T follicular helper cell (primary cell): ENCODE data around the gene GAS2L2.
"Not testable (repeated sequence)": the region's sequence is repeated elsewhere in the genome, so short reads cannot be mapped to it uniquely, and the experiment has no call there.

Source experiments
- DNase-seq: peaks from one replicate; pipeline ENCODE4 v3.0.0-alpha.2; 2020; ENCODE audit warnings: low read depth

The GAS2L2 gene

DNA sequence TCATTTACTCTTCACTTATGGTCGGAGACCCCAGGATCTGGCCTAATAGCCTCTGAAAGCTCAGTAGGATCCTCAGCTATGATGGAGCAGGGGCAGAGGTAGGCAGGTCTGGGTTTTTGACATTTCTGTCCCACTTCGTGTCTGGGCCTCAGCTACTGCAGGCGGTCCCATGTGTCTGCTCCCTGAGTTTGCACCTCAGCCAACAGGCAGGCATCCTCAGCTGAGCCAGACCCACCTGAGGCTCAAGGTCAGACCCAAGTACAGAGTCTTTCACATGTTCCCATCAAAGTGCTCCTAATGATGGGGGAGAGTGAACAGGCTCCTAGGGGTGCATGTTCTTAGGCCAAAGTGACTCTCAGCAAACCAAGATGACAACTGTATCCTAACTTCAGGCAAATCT, 24.5 kb downstream of the GAS2L2 start:
- DNase-seq: no peak

DNA sequence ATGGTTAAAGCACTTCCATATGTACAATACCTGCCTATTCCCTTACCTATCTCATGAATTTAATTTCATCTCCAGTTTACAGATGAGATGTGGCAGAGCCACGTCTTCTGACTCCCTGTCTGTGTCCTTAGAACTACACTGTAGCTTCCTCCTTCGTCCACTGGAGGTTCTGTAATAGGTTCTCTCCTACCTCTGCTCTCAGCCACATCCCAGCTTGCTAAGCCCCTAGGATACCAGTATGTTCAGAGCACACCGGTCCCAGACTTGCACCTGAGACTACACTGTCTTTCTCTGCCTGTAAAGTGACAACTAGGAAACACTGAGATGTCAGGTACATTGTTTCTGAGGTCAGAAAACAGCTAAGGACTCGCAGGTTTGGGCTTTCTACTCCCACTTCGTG, 25.4 kb downstream of the GAS2L2 start:
- no peak for DNase-seq

DNA sequence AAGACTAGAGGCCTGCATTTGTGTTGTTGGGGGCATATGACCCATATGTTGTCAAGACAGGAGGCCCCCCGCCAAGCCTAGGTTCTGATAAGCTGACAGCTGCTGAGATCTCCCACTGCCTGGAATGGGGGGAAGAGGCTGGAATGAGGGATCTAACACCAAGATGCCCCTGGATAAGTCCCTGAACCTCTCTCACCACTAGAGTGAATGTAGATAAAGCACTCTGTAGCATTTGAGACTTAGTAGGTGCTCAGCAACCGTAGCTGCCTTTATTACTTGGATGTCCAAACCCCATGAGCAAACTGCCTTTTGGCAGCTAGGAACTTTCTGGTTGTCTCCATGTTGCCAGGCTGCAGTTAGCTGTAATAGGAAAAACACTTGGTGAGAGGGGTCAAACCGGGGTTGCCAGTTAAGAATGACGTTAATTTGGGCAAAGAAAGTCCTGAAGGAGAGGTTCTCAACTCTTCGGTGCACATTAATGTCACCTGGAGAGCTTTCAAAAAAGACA, 26.0 kb downstream of the GAS2L2 start:
- DNase-seq: no peak

DNA sequence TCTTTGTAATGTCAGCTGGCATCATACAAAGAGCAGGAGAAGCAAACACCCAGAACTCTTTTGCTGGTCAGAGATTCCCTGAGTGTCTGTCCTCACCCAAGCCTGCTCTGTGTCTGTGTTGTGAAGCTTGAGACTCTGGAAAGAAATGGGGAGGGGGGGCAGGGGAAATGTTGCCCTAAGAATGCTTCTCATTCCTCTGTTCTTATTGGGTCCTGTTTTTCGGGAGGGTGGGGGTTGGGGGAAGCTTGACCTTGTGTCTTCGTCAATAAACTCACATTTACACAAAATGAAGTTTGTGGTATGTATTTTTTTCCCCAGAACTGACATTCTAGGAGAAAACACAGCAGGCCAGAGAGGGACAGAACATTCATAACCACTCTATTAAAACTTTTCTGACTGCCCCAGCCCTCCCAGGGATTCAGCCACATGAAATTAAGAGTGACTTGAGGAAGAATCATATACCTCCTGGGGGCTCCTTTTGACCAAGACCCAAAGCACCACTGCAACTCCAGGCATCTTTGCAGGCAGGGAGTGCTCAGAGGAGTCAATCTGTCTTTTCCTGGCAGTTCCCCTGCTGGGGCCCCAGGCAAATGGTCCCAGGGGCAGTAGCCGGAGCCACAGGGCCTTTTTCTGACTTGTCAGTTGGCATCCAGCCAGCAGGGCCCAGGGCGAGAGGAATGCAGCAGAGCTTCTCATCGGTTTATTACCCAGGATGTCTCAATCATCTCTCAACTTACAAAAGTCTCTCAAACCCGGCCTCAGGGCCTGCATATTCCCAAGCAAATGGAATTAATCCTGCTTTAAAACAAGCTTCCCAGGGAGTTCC, 26.7 kb downstream of the GAS2L2 start:
- no peak for DNase-seq

DNA sequence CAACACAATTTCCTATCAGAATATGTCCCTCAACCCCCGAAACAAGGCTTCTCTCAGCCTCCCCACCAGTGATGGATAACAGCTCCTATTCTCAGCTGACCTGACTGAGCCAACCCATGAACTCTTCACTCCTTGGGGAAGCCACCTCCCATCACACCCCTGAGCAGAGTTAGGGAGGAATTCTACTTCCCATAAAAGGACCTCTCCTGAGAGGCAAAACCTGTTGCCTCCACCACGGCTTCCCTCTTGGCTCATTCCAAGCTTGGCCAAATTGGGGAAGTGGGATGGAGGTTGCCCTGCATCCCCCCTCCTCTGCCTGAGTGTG, 27.3 kb downstream of the GAS2L2 start:
- DNase-seq: no peak

DNA sequence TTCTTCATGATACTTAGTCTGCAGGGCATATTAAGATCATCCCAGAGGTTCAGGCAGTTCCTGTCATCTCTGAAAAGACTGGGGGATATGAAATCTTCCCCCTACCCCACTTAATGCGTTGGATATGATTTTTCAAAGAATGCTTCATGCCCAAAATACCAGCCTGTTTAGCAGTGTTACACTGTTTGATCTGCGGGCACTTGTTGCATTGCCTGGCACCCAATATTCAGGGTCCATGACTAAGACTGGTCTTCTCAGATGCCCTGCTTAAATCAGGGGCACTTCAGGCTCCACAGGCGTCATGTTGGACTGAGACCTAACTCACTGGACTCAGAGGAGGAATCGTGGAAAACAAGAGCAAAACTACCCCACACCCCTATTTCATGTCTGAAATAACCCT, 28.0 kb downstream of the GAS2L2 start:
- no peak for DNase-seq

DNA sequence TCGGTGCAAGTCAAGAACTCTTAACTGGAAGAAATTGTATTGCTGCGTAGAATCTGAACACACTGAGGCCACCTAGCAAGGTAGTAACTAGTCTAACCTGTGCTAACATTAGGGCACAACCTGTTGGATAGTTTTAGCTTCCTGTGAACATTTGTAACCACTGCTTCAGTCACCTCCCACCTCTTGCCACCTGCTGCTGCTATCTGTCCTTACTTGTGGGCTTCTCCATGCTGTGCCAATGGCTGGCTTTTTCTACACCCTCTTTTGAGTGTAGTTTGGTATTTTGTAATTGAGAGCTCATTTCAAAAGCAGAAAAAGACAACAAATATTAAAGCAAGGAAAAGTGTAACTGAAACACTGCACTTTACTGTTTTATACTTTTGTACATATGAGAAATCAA, 29.3 kb downstream of the GAS2L2 start:
- DNase-seq: no peak

DNA sequence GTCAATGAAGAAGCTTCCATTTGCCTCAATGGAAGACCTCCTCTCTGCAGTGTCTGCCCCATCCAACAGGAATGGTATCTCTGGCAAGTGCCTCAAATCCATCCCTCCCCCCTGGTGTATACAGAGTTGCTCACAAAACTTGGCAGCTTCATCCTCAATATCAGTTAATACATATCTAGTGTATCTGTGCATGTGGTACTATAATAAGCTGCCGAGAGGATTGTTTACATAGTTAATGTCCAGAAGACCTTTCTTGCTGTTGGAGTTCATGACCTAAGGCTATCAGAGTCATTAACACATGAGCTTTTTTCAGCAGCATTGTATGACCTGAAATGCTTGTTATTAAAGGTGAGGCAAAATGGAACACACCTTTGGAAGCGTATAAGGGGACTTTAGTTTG, 35.6 kb downstream of the GAS2L2 start:
- DNase-seq: no peak

DNA sequence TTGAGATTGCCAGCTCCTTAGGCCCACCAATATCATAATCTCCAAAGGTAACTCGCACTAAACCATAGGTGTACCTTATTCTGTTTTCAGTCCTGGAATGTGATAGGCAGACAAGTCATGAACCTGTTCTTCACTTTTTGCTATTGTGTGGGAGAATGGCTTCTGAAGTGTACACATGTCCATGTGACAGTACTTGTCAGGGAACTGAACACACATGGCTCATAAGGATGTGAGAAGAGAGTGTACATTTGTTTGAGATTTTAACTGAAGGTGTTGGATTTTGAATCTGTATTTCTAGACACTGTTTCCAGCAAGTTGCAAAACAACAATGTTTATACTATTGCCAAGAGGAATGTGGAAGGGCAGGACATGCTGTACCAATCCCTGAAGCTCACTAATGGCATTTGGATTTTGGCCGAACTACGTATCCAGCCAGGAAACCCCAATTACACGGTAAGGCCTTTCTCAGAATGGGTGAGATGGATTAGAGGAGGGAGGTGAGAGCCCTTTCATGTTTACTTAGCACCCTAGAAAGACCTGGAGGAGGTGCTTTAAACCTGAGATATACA, 36.1 kb downstream of the GAS2L2 start:
- no peak for DNase-seq

DNA sequence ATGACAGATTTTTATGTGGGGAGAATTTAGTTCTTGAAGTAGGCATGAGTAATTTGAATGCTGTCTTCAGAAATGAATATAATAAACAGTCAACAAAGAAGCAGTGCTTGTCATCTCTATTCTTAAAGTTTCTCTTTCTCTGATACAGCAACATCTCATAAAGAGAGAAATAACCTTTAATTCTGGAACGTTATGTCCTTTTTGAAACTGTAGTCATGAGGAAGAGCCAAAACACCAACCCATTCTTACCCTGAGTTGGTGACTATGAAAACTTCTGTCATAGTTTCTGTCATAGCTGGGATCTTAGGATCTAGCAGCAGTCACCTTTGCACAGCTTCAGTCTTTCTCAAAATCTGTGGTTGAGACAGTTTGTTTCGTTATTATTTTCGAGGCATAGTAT, 36.9 kb downstream of the GAS2L2 start:
- no peak for DNase-seq

DNA sequence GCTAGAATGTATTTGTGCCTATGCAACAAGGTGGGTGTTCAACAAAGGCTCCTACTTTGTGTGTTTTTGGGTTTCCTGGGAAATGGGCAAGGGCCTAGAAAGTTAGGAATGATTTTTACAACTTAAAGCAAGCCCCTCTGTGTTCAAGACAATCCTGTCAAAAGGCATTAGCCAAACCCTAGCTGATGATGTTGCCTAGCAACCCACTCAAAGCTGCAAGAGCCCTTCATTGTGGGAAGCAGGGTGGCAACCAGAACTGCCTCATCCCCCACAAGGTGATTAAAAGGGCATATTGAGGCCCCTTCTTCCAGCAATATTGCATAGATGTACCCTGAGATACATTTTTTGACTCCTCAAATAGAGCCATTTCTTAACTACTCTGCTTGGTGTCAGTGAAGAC, 37.6 kb downstream of the GAS2L2 start:
- DNase-seq: no peak

DNA sequence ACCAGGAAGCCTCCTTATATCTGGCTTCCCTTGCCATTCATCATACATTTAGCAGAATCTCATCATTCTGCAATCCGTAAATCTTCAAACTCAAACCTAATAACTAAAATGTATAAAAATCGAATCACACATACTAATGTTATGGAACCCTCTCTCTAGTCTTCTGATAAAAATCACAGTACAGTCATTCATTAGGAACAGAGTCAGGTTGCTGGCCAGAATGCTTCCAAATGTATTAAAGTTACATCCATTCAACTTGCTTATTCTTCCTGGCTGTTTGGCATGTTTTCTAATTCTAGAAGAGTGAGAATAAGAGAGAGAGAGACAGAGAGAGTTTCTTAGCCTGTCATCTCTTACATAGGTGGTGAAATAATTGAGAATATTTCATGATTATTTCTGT, 38.1 kb downstream of the GAS2L2 start:
- DNase-seq: no peak

DNA sequence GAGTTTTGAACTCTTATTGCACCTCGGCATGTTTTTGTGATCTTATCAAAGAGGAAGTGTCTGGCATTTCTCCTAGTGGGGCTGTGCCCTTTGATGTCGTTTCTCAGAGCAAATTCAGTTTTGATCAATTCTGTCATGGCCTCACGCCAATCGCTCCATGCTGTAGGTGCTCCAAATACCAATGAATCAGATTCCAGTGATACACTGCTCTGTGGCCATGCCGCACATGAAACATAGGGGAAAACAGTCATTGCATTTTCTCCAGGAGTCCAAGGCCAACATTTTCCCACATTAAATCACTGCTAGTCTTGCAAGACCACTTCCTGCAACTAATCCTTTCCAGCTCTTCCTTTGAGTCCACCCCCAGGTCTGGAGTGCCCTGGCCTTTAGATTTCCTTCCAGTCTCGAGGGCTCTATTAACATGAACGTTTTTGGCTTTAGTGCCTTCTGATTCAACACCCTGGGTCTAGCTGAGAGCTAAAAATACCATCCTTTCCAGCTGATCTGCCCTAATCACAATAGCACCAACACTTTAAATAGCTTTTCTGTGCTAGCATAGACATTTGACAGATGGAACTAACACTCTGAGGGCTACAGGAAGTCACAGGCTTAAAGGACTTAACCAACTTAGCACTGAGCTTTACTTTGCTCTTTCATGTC, 39.8 kb downstream of the GAS2L2 start:
- no peak for DNase-seq

DNA sequence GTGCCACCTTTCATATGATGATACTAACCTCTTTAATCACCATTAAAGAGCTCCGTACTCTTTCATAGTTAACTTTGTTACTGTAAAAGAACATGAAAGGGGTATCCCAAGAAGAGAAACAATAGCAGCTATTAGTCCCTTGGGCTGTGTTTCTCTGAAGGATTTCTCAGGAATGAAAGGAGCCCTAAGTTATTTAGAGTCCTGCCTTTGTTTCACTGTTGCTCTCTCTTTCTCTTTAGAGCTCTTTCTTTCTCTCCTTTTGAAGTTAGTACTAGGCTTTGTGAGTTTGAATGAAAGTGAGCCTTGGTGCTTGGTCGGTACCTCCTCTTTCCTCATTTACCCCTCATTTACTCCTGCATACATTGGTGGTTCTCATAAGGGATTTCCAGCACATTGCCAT, 42.1 kb downstream of the GAS2L2 start:
- no peak for DNase-seq

DNA sequence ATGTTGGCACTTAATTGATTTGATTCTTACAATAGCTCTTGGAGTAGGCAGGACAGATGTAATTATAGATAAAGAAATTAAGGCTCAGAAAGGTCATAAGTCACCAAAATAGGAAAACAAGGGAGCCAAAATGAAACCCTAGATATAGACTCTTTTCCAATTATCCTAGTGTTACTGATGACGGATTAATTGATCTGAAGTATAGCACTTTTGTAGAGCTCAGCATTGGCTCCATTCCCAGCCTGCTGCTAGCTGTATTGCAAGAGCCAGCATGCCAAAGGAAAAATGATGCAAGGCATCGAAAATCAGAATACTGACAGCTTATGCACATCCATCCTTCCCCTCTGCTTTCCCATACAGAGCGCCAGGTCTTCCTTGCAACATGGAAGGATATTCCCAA, 43.2 kb downstream of the GAS2L2 start:
- no peak for DNase-seq

DNA sequence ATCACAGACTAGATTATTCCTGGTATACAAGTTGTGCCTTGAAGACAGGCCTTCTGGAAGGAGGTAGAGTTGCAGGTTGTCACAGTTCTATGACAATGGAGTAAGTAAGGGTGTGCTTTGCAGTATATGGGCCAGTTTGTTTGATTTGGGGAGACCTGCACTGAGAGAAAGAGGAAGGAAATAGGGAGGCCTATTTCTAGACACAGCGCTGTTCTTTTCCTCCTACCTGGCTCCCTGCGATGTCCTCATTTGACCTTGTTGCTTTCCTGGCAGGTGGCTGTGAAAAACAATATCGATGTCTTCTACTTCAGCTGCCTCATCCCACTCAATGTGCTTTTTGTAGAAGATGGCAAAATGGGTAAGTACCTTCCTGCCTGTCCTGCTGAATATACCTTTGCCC, 44.1 kb downstream of the GAS2L2 start:
- DNase-seq: no peak

DNA sequence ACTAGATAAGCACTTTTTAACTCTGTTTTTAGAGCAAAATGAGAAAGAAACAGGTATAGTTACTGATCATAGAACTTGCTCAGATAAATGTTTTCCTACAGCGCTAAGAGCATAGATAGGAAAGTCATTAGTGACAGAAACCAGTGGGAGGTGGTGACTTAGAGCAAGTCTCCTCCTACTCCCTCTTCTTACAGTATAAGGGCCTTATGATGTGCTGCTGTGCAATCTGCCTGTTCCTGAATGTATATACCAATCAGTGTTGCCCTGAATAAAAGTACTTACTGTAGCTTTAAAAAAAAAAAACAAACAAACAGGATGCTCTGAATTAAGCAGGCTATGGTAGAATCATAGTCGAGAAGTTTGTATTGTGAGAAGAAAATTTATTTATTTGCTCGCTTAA, 44.9 kb downstream of the GAS2L2 start:
- no peak for DNase-seq

DNA sequence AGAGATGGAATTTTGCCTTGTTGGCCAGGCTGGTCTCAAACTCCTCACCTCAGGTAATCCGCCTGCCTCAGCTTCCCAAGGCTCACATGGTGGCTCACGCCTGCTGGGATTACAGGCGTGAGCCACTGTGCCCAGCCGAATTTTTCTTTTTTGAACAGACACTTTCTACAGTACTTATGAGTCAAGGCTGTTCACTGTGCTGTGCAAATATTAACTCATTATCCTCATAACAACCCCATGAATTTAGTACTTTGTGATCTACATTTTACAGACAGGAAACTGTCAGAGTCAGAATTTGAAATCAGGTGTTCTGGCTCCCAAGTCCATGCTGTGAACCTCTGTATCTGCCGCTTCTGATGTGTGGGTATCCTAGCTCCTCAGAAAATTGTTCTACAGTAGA, 47.3 kb downstream of the GAS2L2 start:
- DNase-seq: no peak

DNA sequence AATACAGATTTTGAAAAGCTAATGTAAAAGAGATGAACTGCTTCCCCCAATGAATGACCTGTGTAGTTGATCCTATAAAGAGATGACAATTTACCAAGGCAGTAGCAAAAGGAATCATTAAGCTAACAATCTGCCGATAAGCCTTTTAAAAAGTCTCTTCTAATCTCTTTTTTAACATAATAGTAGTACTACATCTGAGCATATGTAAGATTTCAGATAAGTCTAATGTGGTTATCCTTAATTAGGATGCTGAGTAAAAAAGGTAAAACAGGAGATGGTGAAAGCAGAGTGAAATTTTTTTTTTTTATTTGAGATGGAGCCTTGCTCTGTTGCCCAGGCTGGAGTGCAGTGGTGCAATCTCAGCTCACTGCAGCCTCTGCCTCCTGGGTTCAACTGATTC, 47.8 kb downstream of the GAS2L2 start:
- no peak for DNase-seq

DNA sequence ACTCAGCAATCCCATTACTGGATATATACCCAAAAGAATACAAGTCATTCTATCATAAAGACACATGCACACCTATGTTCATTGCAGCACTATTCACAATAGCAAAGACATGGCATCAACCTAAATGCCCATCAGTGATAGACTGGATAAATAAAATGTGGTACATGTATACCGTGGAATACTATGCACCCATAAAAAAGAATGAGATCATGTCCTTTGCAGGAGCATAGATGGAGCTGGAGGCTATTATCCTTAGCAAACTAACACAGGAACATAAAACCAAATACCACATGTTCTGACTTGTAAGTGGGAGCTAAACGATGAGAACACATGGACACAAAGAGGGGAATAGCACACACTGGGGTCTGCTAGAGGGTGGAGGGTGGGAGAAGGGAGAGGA, 49.7 kb downstream of the GAS2L2 start:
- DNase-seq: not testable (repeated sequence)

DNA sequence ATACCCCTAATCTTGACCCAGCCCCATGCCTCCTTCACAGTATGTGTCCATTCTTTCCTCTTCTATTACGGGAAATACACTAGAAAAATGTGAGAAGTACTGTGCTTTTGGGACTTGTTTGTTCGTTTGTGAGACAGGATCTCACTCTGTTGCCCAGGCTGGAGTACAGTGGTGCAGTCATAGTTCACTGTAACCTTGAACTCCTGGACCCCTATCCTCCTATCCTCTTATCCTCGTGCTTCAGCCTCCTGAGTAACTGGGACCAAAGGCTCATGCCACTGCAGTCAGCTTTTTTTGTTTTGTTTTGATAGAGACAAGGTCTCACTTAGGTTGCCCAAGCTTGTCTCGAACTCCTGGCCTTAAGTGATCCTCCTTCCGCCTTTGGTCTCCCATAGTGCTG, 51.5 kb downstream of the GAS2L2 start:
- no peak for DNase-seq

DNA sequence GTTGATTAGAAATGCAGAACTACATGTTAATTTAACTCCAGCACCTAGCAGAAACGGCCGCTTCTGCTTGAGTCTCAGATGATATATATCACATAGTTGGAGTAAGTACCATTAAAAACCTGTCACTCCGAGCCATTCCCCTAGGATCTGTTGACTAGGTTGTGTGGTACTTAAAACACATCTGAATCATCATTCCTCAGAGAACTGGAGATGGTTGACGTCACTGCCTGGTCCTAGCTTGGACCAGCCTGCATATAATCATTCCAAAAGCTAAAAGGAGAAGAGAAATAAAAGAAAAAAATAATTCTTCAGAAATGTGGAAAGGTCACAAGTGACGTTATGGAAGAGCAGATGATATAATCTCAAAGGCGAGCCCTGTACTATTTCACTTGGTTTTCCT, 52.9 kb downstream of the GAS2L2 start:
- DNase-seq: no peak

DNA sequence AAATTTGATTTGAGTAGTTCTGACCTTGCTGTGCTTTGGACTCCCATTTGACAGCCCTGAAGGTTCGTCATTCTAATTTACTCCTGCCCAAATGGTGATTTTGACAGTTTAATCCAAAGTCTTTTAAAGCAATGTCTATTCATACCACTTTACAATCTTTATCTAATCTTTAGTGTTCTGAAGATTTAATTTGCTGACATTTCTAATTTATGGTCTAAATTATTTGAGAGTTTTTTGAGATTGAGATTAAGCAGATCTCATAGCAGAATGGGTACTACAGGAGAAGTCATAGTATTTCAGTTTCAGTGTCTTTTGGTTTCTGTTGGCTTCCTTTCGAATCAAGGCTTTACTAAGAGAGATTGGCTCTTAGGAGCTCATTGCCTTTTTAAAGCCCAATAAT, 54.2 kb downstream of the GAS2L2 start:
- DNase-seq: no peak
